Raji (cell line): Measurements from ENCODE around the gene GALNS.

Experiments used
- POLR2A ChIP-seq: IDR thresholded peaks from 2 replicates; pipeline ENCODE4 v1.6.1; 2011; ENCODE audit warnings: low read depth, low read length, control low read depth; ENCODE audit not compliant: insufficient read depth

Gene GALNS

GRCh38 chr16:88856122-88856827 lies 472 bp downstream of the GALNS start:
- TF ChIP-seq POLR2A: no peak

- TF ChIP-seq POLR2A: no peak
These were observed 1.0 kb downstream of the GALNS start for GRCh38 chr16:88855736-88856121.

GRCh38 chr16:88855176-88855575 lies 1.6 kb downstream of the GALNS start:
- TF ChIP-seq POLR2A: no peak

- no peak for TF ChIP-seq POLR2A
These were observed 2.2 kb downstream of the GALNS start for GRCh38 chr16:88854306-88855111.

GRCh38 chr16:88853325-88853941 lies 3.3 kb downstream of the GALNS start:
- no peak for TF ChIP-seq POLR2A

GRCh38 chr16:88851616-88852015 lies 5.1 kb downstream of the GALNS start:
- no peak for TF ChIP-seq POLR2A

GRCh38 chr16:88850531-88851199 lies 6.1 kb downstream of the GALNS start:
- no peak for TF ChIP-seq POLR2A

- no peak for TF ChIP-seq POLR2A
These were observed 8.2 kb downstream of the GALNS start for GRCh38 chr16:88848557-88848956.

- no peak for TF ChIP-seq POLR2A
These were observed 9.1 kb downstream of the GALNS start for GRCh38 chr16:88847654-88848053.

- TF ChIP-seq POLR2A: no peak
These were observed 10.7 kb downstream of the GALNS start for GRCh38 chr16:88846088-88846487.

GRCh38 chr16:88844419-88845036 lies 12.2 kb downstream of the GALNS start:
- TF ChIP-seq POLR2A: no peak

GRCh38 chr16:88843256-88843655 lies 13.5 kb downstream of the GALNS start:
- TF ChIP-seq POLR2A: no peak

- no peak for TF ChIP-seq POLR2A
These were observed 13.9 kb downstream of the GALNS start for GRCh38 chr16:88842806-88843205.

- TF ChIP-seq POLR2A: no peak
These were observed 14.4 kb downstream of the GALNS start for GRCh38 chr16:88842308-88842756.
